Natural killer cell (primary cell): ENCODE measurements around the gene PRLH. TPM values are rescaled to one million over a fixed set of nuclear protein-coding genes. Genes with fewer than 3 reads are reported as not detected.

ENCODE experiments used
- ATAC-seq, 3 donors: fragments of 150-1000 bp in 2 of 3; fragments of 200-7000 bp in 1 of 3; cut with Tn5 transposase; 1 replicate in 1 of 3; 2 replicates in 2 of 3; pipeline ENCODE4 v1.10.0; 2021; ENCODE audit warnings: mild to moderate bottlenecking in 2 of 3, moderate library complexity in 2 of 3
- DNase-seq, 2 donors: peaks; one replicate each; pipeline versions ENCODE4 v3.0.0 to v3.0.0-alpha.2; 2013 to 2021; ENCODE audit warnings: mixed read lengths in 1 of 2
- H3K27ac ChIP-seq: one replicate; pipeline ENCODE4 v1.5.1; 2013; ENCODE audit warnings: mild to moderate bottlenecking, low read length
- H3K27me3 ChIP-seq: one replicate; pipeline ENCODE4 v1.6.1; 2013; ENCODE audit warnings: low read length; ENCODE audit not compliant: control insufficient read depth, insufficient read depth
- H3K36me3 ChIP-seq: one replicate; pipeline ENCODE4 v1.6.1; 2013; ENCODE audit warnings: low read length; ENCODE audit not compliant: control insufficient read depth, insufficient read depth
- H3K4me1 ChIP-seq: one replicate; pipeline ENCODE4 v1.6.1; 2013; ENCODE audit warnings: low read length; ENCODE audit not compliant: control insufficient read depth, insufficient read depth
- H3K4me3 ChIP-seq: one replicate; pipeline ENCODE4 v1.5.1; 2013; ENCODE audit warnings: low read length
- H3K9me3 ChIP-seq: one replicate; pipeline ENCODE4 v1.6.1; 2013; ENCODE audit warnings: low read length; ENCODE audit not compliant: control insufficient read depth, insufficient read depth
- H3K27ac Mint-ChIP-seq, 2 donors: one replicate each; pipeline ENCODE4 v1.8.0; 2022; ENCODE audit warnings: mild to moderate bottlenecking in 2 of 2, mixed read lengths in 2 of 2, moderate library complexity in 1 of 2
- H3K27me3 Mint-ChIP-seq, 2 donors: one replicate each; pipeline ENCODE4 v1.8.0; 2022; ENCODE audit warnings: low read depth in 2 of 2, mixed read lengths in 2 of 2
- H3K36me3 Mint-ChIP-seq: one replicate; pipeline ENCODE4 v1.8.0; 2022; ENCODE audit warnings: mixed read lengths
- H3K4me1 Mint-ChIP-seq, 2 donors: one replicate each; pipeline ENCODE4 v1.8.0; 2022; ENCODE audit warnings: mixed read lengths in 2 of 2
- H3K4me3 Mint-ChIP-seq: one replicate; pipeline ENCODE4 v1.8.0; 2022; ENCODE audit warnings: mild to moderate bottlenecking, moderate library complexity, mixed read lengths
- H3K9me3 Mint-ChIP-seq, 2 donors: one replicate each; pipeline ENCODE4 v1.8.0; 2022; ENCODE audit warnings: mixed read lengths in 2 of 2
- CTCF ChIP-seq: fragments of 200-600 bp; IDR thresholded peaks from one replicate; pipeline ENCODE4 v1.8.0; 2022; ENCODE audit warnings: antibody characterized with exemption
- WGBS: methylation state at CpG from one replicate; pipeline ENCODE4 v1.1.7; 2013; ENCODE audit warnings: missing lambda C conversion rate; ENCODE audit not compliant: insufficient coverage; 5-methylcytosine and 5-hydroxymethylcytosine counted together
- intact Hi-C: fragments of 100-400 bp; cut with micrococcal nuclease; formaldehyde crosslinking; loops from one replicate; pipeline ENCODE4 v1.14.2; 2022
- total RNA-seq, 4 donors: library from RNA; stranded (reverse); fragments of 120-200 nt in 1 of 4; gene quantifications; one replicate each; pipeline versions ENCODE4 v1.2.3 to v1.2.4, GENCODE V29; 2013 to 2022

The PRLH gene
- total RNA-seq, 3 donors from 2014 or later (not counting 1 experiment from before 2014, with no cell fraction given), result not detected

DNA sequence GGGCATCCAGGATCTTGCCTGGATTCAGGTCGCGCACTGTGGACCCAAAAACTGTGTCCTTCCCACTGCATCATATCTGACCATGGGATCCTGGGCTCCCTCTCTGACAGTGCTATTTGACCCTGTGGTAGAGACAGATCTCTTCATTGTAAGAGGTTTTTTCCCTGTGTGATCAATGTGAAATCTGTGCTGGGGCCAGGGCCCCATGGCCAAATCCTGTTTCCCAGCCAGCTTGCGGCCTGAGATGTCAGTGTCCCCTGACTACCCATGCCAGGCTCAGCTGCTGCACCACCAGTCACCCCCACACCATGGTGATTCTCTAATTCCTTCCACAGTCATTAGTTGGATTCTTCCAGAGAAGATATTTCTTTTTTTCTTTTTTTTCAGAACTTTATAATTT is 3.5 kb downstream of the PRLH start:
- no peaks in the 10 kb centered on the region for H3K27me3 ChIP-seq
- H3K36me3 Mint-ChIP-seq, result no peaks in the 10 kb centered on the region
- H3K4me1 ChIP-seq, result peaks cover 6% of the 10 kb centered on the region
- DNase-seq (no peak), ATAC-seq (no peak)
- no peak overlapping the region for H3K4me3 Mint-ChIP-seq
- peaks cover 5 to 6% of the 10 kb centered on the region in 2 donors for H3K4me1 Mint-ChIP-seq
- 93% methylated on average over 3 of the region's 3 CpGs for WGBS
- H3K4me3 ChIP-seq, result no peak overlapping the region
- H3K27me3 Mint-ChIP-seq, result peaks cover 0 to 5% of the 10 kb centered on the region in 2 donors
- intact Hi-C loops, result loop anchor here (5.0 kb wide), 2 partner anchors 148 to 418 kb away; no protein-coding TSS in a partner anchor
- no peaks in the 10 kb centered on the region for H3K9me3 Mint-ChIP-seq
- no peak overlapping the region for H3K27ac Mint-ChIP-seq
- no peak for TF ChIP-seq CTCF
- no peaks in the 10 kb centered on the region for H3K9me3 ChIP-seq
- no peaks in the 10 kb centered on the region for H3K36me3 ChIP-seq
- no peak overlapping the region for H3K27ac ChIP-seq

- ATAC-seq, result no peak
These were observed 4.5 kb downstream of the PRLH start for GRCh38 chr2:237570776-237571335.

DNA sequence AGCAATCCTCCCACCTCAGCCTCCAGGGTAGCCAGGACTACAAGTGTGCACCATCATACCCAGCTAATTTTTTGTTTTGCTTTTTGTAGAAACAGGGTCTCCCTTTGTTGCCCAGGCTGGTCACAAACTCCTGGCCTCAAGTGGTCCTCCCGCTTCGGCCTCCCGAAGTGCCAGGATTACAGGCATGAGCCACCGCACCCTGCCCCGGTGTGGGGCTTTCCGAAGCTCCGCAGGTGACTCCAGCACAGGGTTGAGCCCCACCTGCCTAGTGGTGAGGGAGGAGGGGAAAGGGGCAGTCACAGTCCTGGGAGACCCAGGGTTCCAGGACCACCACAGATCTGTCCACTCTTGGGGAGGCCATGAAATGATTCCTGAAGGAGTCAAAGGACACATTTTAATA is 5.2 kb downstream of the PRLH start:
- intact Hi-C loops, result loop anchor here (5.0 kb wide), 2 partner anchors 149 to 419 kb away; no protein-coding TSS in a partner anchor
- no peak for ATAC-seq

More at GRCh38 chr2:237570776-237571335, 4.5 kb downstream of the PRLH start:
- Histone ChIP-seq H3K4me1 (peaks cover 6% of the 10 kb centered on the region), H3K36me3 (no peaks in the 10 kb centered on the region), H3K27ac (no peak overlapping the region), H3K9me3 (no peaks in the 10 kb centered on the region), H3K27me3 (no peaks in the 10 kb centered on the region), H3K4me3 (no peak overlapping the region)
- no peak overlapping the region for H3K27ac Mint-ChIP-seq
- no peaks in the 10 kb centered on the region for H3K36me3 Mint-ChIP-seq
- intact Hi-C loops, result loop anchor here (5.0 kb wide), 2 partner anchors 149 to 419 kb away; no protein-coding TSS in a partner anchor
- WGBS, result 86% methylated on average over 9 of the region's 9 CpGs
- no peak overlapping the region for H3K4me3 Mint-ChIP-seq
- no peaks in the 10 kb centered on the region for H3K9me3 Mint-ChIP-seq
- H3K4me1 Mint-ChIP-seq, result peaks cover 5 to 6% of the 10 kb centered on the region in 2 donors
- no peak for DNase-seq
- no peak for TF ChIP-seq CTCF
- H3K27me3 Mint-ChIP-seq, result peaks cover 0 to 5% of the 10 kb centered on the region in 2 donors

More for the DNA sequence above, 5.2 kb downstream of the PRLH start:
- no peak overlapping the region for H3K4me3 ChIP-seq
- H3K27ac ChIP-seq, result no peak overlapping the region
- TF ChIP-seq CTCF, result no peak
- WGBS, result 95% methylated on average over 7 of the region's 7 CpGs
- no peaks in the 10 kb centered on the region for H3K27me3 ChIP-seq
- no peak for DNase-seq
- peaks cover 6% of the 10 kb centered on the region for H3K4me1 ChIP-seq
- Mint-ChIP-seq H3K27ac (no peak overlapping the region), H3K27me3 (peaks cover 0 to 5% of the 10 kb centered on the region in 2 donors), H3K4me3 (no peak overlapping the region), H3K4me1 (peaks cover 5 to 6% of the 10 kb centered on the region in 2 donors), H3K9me3 (no peaks in the 10 kb centered on the region), H3K36me3 (no peaks in the 10 kb centered on the region)
- no peaks in the 10 kb centered on the region for H3K9me3 ChIP-seq
- H3K36me3 ChIP-seq, result no peaks in the 10 kb centered on the region
